Activated CD8-positive, alpha-beta T cell treated with anti-CD3 and anti-CD28 coated beads, Interleukin-2, amount 10 ng/mL, durations not matched to agents 7 days and 5 days (primary cell): ENCODE results near the gene SPOCK2. TPM values are rescaled to one million over a fixed set of nuclear protein-coding genes. Genes with fewer than 3 reads are reported as not detected.

ENCODE experiments used
- ATAC-seq: fragments of 150-1000 bp; cut with Tn5 transposase; one replicate; pipeline ENCODE4 v1.10.0; 2021; ENCODE audit warnings: moderate library complexity
- CTCF ChIA-PET: fragments of 350-600 bp; sonication (Branson Sonifier 250); formaldehyde crosslinking; loops from one replicate; lab custom pipeline; 2021; ENCODE audit warnings: antibody characterized with exemption; lab: Charles Lee
- POLR2A ChIA-PET: fragments of 350-600 bp; sonication (Branson Sonifier 250); formaldehyde crosslinking; loops from one replicate; lab custom pipeline; 2021; ENCODE audit warnings: antibody characterized with exemption; lab: Charles Lee
- DNase-seq: peaks from one replicate; pipeline ENCODE4 v3.0.0-alpha.2; 2020
- H3K27ac Mint-ChIP-seq: one replicate; pipeline ENCODE4 v1.8.0; 2021; ENCODE audit warnings: mild to moderate bottlenecking, mixed read lengths
- H3K27me3 Mint-ChIP-seq: one replicate; pipeline ENCODE4 v1.8.0; 2021; ENCODE audit warnings: low read depth, mixed read lengths
- H3K36me3 Mint-ChIP-seq: one replicate; pipeline ENCODE4 v1.8.0; 2021; ENCODE audit warnings: low read depth, mixed read lengths
- H3K4me1 Mint-ChIP-seq: one replicate; pipeline ENCODE4 v1.8.0; 2021; ENCODE audit warnings: low read depth, mixed read lengths
- H3K4me3 Mint-ChIP-seq: one replicate; pipeline ENCODE4 v1.8.0; 2021; ENCODE audit warnings: mild to moderate bottlenecking, mixed read lengths
- H3K9me3 Mint-ChIP-seq: one replicate; pipeline ENCODE4 v1.8.0; 2022; ENCODE audit warnings: mixed read lengths; ENCODE audit not compliant: insufficient read depth
- total RNA-seq, 2 experiments: library from RNA; stranded (reverse); gene quantifications; one replicate each; pipeline ENCODE4 v1.2.3, GENCODE V29; 2021

Gene SPOCK2
- total RNA-seq, 2 experiments from 2014 or later: 261 to 268 TPM

DNA sequence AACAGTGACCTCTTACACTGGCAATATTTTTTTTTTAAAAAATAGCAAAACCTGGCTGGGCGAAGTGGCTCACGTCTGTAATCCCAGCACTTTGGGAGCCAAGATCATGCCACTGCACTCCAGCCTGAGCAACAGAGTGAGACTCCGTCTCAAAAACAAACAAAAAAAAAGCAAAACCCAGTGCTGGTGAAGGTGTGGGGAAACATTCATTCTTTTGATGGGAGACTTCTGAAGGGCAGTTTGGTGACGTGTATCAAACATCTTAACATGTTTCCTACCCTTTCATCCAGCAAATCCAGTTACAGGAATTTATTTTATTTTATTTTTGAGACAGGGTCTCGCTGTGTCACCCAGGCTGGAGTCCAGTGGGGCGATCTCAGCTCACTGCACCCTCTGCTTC is 66.1 kb downstream of the SPOCK2 start:
- CTCF ChIA-PET: no interaction called here
- ATAC-seq (no peak), DNase-seq (no peak)
- Mint-ChIP-seq H3K4me1 (peaks cover 10% of the 10 kb centered on the region), H3K36me3 (no peaks in the 10 kb centered on the region), H3K4me3 (no peak overlapping the region), H3K27me3 (peaks cover 6% of the 10 kb centered on the region), H3K27ac (no peak overlapping the region), H3K9me3 (no peaks in the 10 kb centered on the region)
- POLR2A ChIA-PET: no interaction called here

GRCh38 chr10:72020914-72021809 is 67.2 kb downstream of the SPOCK2 start:
- Mint-ChIP-seq H3K9me3 (no peaks in the 10 kb centered on the region), H3K4me3 (no peak overlapping the region), H3K4me1 (peaks cover 10% of the 10 kb centered on the region), H3K27me3 (peaks cover 6% of the 10 kb centered on the region), H3K36me3 (no peaks in the 10 kb centered on the region), H3K27ac (no peak overlapping the region)
- DNase-seq (no peak), ATAC-seq (no peak)
- ChIA-PET POLR2A (no interaction called here), CTCF (no interaction called here)

GRCh38 chr10:72019085-72019876 is 69.1 kb downstream of the SPOCK2 start:
- CTCF ChIA-PET: interaction anchor here (1.8 kb wide), 1 partner anchor 29 kb away, joined by 5 read pairs; no protein-coding TSS in a partner anchor

DNA sequence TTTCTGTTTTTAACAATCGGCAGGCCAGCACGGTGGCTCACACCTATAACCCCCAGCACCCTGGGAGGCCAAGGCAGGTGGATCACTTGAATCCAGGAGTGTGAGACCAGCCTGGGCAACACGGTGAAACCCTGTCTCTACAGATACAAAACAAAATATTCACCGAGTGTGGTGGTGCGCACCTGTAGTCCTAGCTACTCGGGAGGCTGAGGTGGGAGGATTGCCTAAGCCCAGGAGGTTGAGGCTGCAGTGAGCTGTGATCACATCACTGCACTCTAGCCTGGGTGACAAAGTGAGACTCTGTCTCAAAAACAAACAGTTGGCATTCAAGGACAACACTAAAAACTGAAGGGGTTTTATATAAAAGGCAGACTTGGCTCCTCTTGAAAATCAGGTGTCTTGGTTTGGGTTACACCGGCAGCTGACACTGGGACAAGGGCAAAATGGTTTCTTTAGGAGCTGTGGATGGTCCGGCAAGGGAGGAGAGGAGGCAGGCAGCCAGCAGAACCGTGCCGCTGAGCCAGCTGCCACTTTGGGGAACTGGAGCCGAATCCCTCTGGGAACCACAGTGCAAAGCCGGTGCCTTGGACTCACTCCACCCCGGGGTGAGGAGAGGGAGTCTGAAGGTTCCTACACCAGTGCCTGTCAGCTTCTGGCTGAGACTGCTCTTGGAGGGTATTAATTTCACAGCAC is 71.6 kb downstream of the SPOCK2 start:
- Mint-ChIP-seq H3K27me3 (peaks cover 6% of the 10 kb centered on the region), H3K36me3 (no peaks in the 10 kb centered on the region), H3K27ac (no peak overlapping the region), H3K4me1 (peaks cover 10% of the 10 kb centered on the region), H3K9me3 (no peaks in the 10 kb centered on the region), H3K4me3 (no peak overlapping the region)
- POLR2A ChIA-PET: no interaction called here
- DNase-seq (no peak), ATAC-seq (no peak)
- CTCF ChIA-PET: no interaction called here

More at GRCh38 chr10:72019085-72019876, 69.1 kb downstream of the SPOCK2 start:
- Mint-ChIP-seq H3K9me3 (no peaks in the 10 kb centered on the region), H3K27me3 (peaks cover 6% of the 10 kb centered on the region), H3K27ac (no peak overlapping the region), H3K4me1 (peaks cover 10% of the 10 kb centered on the region), H3K4me3 (no peak overlapping the region), H3K36me3 (no peaks in the 10 kb centered on the region)
- no peak for ATAC-seq
- no peak for DNase-seq
- POLR2A ChIA-PET: no interaction called here

DNA sequence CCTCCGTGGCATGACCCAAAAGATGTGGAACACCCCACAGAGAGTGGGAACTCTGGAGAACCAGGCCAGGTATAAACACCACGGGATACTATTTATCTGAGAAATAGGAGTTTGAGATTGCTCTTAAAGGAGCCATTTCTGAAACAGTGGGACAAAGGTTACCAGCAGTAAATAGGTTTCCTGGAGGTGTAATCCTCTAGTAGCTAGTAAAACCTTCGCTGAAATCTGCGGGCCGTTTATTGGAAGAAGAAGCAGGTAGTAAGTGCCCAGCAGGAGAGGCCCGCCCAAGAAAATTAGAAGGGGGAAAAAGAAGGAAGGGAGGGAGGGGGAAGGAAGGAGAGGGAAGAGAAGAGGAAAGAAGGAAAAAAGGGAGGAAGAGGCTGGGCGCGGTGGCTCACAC is 72.5 kb downstream of the SPOCK2 start:
- ChIA-PET CTCF (no interaction called here), POLR2A (no interaction called here)
- Mint-ChIP-seq H3K4me1 (peaks cover 2% of the 10 kb centered on the region), H3K4me3 (no peak overlapping the region), H3K27ac (no peak overlapping the region), H3K36me3 (no peaks in the 10 kb centered on the region), H3K9me3 (no peaks in the 10 kb centered on the region), H3K27me3 (peaks cover 4% of the 10 kb centered on the region)
- ATAC-seq: no peak
- DNase-seq: no peak

- H3K4me1 Mint-ChIP-seq: no peaks in the 10 kb centered on the region
- H3K4me3 Mint-ChIP-seq: no peak overlapping the region
- H3K27me3 Mint-ChIP-seq: peaks cover 4% of the 10 kb centered on the region
- H3K9me3 Mint-ChIP-seq: no peaks in the 10 kb centered on the region
- no peak overlapping the region for H3K27ac Mint-ChIP-seq
- no peak for DNase-seq
- no peak for ATAC-seq
- CTCF ChIA-PET: interaction anchor here (2.0 kb wide), 1 partner anchor 34 kb away, joined by 6 read pairs; no protein-coding TSS in a partner anchor
- POLR2A ChIA-PET: no interaction called here
- no peaks in the 10 kb centered on the region for H3K36me3 Mint-ChIP-seq
Measured at GRCh38 chr10:72014785-72015480, 73.4 kb downstream of the SPOCK2 start.

GRCh38 chr10:72014197-72014596 is 74.2 kb downstream of the SPOCK2 start:
- no peaks in the 10 kb centered on the region for H3K9me3 Mint-ChIP-seq
- CTCF ChIA-PET: interaction anchor here (2.0 kb wide), 1 partner anchor 34 kb away, joined by 6 read pairs; no protein-coding TSS in a partner anchor
- no peak overlapping the region for H3K27ac Mint-ChIP-seq
- no peak for DNase-seq
- H3K4me1 Mint-ChIP-seq: no peaks in the 10 kb centered on the region
- no peak for ATAC-seq
- no peaks in the 10 kb centered on the region for H3K36me3 Mint-ChIP-seq
- H3K27me3 Mint-ChIP-seq: peaks cover 4% of the 10 kb centered on the region
- no peak overlapping the region for H3K4me3 Mint-ChIP-seq
- POLR2A ChIA-PET: no interaction called here

GRCh38 chr10:72013202-72013945 is 75.0 kb downstream of the SPOCK2 start:
- POLR2A ChIA-PET: no interaction called here
- no peaks in the 10 kb centered on the region for H3K9me3 Mint-ChIP-seq
- H3K27me3 Mint-ChIP-seq: peaks cover 2% of the 10 kb centered on the region
- CTCF ChIA-PET: interaction anchor here (2.0 kb wide), 1 partner anchor 35 kb away, joined by 6 read pairs; no protein-coding TSS in a partner anchor
- no peaks in the 10 kb centered on the region for H3K36me3 Mint-ChIP-seq
- DNase-seq (no peak), ATAC-seq (no peak)
- no peaks in the 10 kb centered on the region for H3K4me1 Mint-ChIP-seq
- no peak overlapping the region for H3K27ac Mint-ChIP-seq
- H3K4me3 Mint-ChIP-seq: no peak overlapping the region

GRCh38 chr10:72012796-72013195 is 75.6 kb downstream of the SPOCK2 start:
- DNase-seq (no peak), ATAC-seq (no peak)
- no peaks in the 10 kb centered on the region for H3K36me3 Mint-ChIP-seq
- H3K27me3 Mint-ChIP-seq: no peaks in the 10 kb centered on the region
- H3K4me1 Mint-ChIP-seq: no peaks in the 10 kb centered on the region
- POLR2A ChIA-PET: no interaction called here
- CTCF ChIA-PET: no interaction called here
- H3K9me3 Mint-ChIP-seq: no peaks in the 10 kb centered on the region
- H3K4me3 Mint-ChIP-seq: no peak overlapping the region
- no peak overlapping the region for H3K27ac Mint-ChIP-seq

DNA sequence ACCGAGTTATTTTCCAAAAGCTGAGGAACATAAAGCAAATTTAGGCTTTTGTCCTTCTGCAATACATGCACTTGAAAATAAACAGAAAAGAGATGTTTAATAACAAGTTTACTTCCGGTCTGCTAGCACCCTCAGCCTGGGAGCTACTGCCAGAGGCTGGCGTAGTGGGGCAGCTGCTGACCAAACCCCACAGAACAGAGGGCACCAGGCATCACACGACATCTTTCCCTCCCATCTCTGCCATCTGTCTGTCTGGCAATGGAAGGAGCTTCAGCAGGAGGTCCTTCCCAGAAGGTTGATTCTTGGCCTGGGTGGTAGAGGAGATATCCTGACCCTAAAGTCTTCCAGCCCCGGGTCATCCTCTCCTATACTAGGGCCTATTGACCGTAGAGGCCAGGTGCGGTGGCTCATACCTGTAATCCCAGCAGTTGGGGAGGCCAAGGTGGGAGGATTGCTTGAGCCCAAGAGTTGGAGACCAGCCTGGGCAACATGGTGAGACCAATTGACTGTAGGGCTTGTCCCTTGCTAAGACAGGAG is 76.3 kb downstream of the SPOCK2 start:
- no peaks in the 10 kb centered on the region for H3K27me3 Mint-ChIP-seq
- no peaks in the 10 kb centered on the region for H3K9me3 Mint-ChIP-seq
- DNase-seq (no peak), ATAC-seq (no peak)
- no peaks in the 10 kb centered on the region for H3K36me3 Mint-ChIP-seq
- H3K4me3 Mint-ChIP-seq: no peak overlapping the region
- H3K27ac Mint-ChIP-seq: no peak overlapping the region
- POLR2A ChIA-PET: no interaction called here
- no peaks in the 10 kb centered on the region for H3K4me1 Mint-ChIP-seq
- CTCF ChIA-PET: no interaction called here
